Mesodermal cell (in vitro differentiated cells): Measurements from ENCODE around the gene TEX22.

Source experiments
- H3K27ac ChIP-seq: 2 replicates; pipeline ENCODE4 v1.7.0; 2013; ENCODE audit warnings: mild to moderate bottlenecking, low read depth, low read length, moderate library complexity; ENCODE audit not compliant: severe bottlenecking
- H3K36me3 ChIP-seq: 2 replicates; pipeline ENCODE4 v1.7.1; 2013; ENCODE audit warnings: mild to moderate bottlenecking, low read length, moderate library complexity; ENCODE audit not compliant: control insufficient read depth, insufficient read depth
- H3K4me1 ChIP-seq: one replicate; pipeline ENCODE4 v1.7.1; 2013; ENCODE audit warnings: mild to moderate bottlenecking, low read length; ENCODE audit not compliant: insufficient read depth, control insufficient read depth, poor library complexity, severe bottlenecking
- H3K4me3 ChIP-seq: 2 replicates; pipeline ENCODE4 v1.7.0; 2013; ENCODE audit warnings: low read length, control low read depth, mild to moderate bottlenecking; ENCODE audit not compliant: insufficient read depth, poor library complexity, severe bottlenecking; ENCODE audit errors: extremely low read depth
- H3K9me3 ChIP-seq: 2 replicates; pipeline ENCODE4 v1.7.1; 2013; ENCODE audit warnings: mild to moderate bottlenecking, low read length, moderate library complexity; ENCODE audit not compliant: control insufficient read depth
- WGBS, 2 experiments: methylation state at CpG; one replicate each; pipeline ENCODE4 v1.1.5; 2013; ENCODE audit warnings: missing lambda C conversion rate in 2 of 2; ENCODE audit not compliant: insufficient coverage in 2 of 2; 5-methylcytosine and 5-hydroxymethylcytosine counted together

The TEX22 gene

DNA sequence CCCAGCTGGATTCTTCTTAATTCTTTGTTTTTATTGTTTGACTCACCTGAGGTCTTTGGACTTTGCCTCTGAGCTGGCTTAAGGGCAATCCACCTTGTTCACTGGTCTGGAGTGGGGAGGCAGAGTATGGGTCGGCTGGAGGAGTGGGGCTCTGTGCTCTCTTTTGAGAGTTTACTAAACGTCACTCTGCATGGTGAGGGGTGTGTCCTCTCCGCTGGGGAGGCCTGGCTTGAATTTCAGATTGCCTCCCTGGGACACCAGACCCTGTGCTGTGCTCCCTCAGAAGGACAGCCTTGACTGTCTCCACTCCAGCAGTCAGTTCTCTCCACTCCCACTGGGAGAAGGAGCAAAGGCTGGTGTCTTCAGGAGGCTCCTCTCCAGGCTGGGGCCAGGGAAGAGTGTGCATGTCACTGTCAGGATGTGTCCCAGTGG lies 19.4 kb downstream of the TEX22 start:
- 83 to 95% methylated on average over 2 to 3 of the region's 3 CpGs for WGBS, 2 experiments

DNA sequence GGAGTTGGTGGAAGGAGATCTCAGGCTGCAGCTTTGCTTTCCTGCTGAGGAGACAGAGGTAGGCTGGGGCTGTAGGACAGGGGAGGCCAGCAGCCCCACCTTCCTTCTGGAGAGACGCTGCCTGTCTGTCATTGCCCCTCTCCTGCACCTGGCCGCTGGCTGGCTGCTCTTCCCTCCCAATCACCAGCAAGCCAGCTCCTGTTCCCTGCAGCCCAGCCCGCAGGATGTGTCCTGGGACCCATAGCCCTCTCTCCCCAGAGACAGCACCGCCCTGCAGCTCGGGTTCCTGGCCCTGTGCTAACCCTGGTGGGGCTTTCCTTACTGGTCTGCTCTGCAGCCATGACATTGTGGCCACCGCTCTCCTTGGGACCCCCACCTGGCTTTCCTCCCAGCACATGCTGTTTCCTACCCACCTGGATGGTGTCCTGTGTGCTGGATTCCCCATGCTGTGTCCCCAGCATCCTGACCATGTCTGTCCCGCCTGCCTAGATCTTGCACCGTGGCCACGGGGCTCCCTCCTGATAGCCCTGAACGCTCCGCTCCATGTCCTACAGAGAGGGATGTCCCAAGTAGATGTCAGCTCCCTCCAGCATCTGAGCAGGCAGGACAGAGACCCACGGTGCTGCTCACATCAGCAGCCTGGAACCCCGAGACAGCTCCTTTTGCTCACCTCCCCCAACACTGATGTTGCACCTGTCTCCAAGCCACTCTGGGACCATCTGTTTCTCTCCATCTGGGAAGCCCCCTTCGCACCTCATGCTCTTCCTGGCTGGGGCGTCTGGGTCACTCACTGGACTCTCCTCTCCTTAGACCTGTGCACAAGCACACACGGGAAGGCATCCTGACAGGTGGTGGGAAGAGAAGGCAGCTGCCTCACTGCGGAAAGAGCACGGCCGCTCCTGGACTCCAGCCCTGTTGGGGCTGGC lies 20.2 kb downstream of the TEX22 start:
- Histone ChIP-seq H3K4me3 (peak overlapping the region; percentile 55), H3K4me1 (peaks cover 13% of the 10 kb centered on the region), H3K36me3 (peaks cover 9% of the 10 kb centered on the region), H3K9me3 (no peaks in the 10 kb centered on the region), H3K27ac (no peak overlapping the region)
- 88 to 92% methylated on average over 17 to 18 of the region's 19 CpGs for WGBS, 2 experiments

More for the DNA sequence above, 19.4 kb downstream of the TEX22 start:
- Histone ChIP-seq H3K4me1 (peaks cover 13% of the 10 kb centered on the region), H3K36me3 (peaks cover 3% of the 10 kb centered on the region), H3K9me3 (no peaks in the 10 kb centered on the region), H3K4me3 (no peak overlapping the region), H3K27ac (no peak overlapping the region)

DNA sequence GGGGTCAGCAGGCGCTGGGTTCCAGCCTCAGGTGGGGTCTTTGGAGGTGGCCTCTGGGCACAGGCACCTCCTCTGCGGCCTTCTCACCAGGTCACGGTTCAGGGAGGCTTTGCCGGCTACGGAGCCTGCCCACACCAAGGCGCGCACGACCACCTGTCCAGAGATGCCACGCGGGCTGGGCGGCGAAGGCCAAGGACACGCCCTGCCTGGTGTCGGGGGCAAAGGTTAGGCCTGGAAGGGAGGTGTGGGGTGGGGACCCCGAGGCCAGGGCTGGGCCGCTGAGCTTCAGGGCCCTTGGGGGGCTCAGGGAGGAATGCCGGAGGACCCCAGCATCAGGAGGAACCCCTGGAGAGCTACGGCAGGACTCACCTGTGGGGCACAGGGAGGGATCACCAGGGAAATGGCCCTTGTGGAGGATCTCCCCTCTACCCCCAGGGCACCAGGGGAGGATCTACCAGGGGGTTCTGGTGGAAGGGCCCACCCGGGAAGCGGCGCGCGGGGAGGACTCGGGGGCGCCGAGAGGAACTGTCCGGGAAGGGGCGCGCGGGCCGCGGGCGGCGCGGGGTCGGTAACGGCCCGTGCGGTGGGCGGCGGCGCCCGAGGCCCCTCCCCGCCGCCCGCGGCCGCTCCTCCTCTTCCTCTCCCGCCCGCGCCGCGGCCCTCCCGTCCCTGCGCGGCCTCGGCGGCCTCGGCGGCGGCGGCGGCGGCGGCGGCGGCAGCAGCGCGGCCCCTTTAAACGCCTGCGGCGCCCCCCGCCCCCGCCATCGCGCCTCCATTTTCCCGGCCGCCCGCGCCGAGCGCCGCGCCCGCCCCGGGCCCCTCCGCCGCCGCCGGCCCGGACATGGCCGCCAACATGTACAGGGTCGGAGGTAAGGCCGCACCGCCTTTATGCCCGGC lies 21.1 kb downstream of the TEX22 start, which contains the start of gene MTA1:
MTA1 (plus strand) TSS at position 633 of the 897 bp plus-strand sequence; CDS start at position 842, 209 bp downstream.
- peak within 1 kb of the TSS; percentile 45 for H3K27ac ChIP-seq
- 15 to 42% methylated on average over 20 to 59 of the region's 96 CpGs for WGBS, 2 experiments
- H3K4me1 ChIP-seq: peaks cover 12% of the 10 kb centered on the region
- H3K9me3 ChIP-seq: no peaks in the 10 kb centered on the region
- H3K36me3 ChIP-seq: peaks cover 17% of the 10 kb centered on the region
- peak within 1 kb of the TSS; percentile 66 for H3K4me3 ChIP-seq

DNA sequence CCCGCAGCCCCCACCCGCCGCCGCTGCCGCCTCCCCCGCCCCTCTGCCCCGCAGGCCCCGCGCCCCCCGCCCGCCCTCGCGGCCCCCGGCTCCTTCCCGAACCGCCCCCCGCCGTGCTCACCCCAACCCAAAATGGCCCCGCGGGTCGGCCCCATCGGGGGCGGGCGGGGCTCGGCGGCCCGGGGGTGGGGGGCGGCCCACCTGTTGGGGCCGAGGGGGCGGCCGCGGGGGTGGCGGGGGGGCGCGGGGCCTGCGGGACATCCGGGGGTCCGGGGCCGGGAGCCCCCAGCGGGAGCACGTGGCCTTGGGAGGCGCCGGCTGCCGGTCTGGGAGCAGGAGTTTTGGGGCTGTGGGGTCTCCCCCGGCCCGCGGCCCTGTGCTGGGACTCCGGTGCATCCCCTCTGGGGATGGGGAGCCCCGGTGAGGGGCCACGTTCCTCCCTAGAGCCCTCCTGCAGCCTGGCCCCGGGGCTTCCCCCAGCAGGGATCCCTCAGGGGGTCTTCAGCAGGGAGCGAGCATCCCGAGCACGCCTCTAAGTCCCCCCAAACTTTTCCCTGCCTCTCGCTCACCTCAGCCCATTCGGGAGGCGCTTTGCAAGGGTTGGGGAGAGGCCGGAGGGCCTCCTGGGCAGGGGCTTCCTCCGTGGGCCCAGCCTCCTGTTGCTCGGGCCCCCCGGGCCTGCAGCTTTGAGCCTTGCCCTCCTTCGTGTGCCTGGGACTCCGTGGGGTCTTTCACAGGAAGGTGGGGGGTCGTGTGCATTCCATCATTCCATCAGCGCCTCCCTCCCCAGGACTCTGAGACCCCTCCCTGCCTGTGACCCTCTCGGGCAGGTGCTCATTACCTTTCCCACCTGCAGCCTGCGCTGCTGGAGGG lies 22.0 kb downstream of the TEX22 start:
- Histone ChIP-seq H3K36me3 (peaks cover 26% of the 10 kb centered on the region), H3K9me3 (no peaks in the 10 kb centered on the region), H3K4me1 (peaks cover 10% of the 10 kb centered on the region), H3K4me3 (peak overlapping the region; percentile 66), H3K27ac (no peak overlapping the region)
- 6% methylated on average over 23 to 25 of the region's 67 CpGs for WGBS, 2 experiments

DNA sequence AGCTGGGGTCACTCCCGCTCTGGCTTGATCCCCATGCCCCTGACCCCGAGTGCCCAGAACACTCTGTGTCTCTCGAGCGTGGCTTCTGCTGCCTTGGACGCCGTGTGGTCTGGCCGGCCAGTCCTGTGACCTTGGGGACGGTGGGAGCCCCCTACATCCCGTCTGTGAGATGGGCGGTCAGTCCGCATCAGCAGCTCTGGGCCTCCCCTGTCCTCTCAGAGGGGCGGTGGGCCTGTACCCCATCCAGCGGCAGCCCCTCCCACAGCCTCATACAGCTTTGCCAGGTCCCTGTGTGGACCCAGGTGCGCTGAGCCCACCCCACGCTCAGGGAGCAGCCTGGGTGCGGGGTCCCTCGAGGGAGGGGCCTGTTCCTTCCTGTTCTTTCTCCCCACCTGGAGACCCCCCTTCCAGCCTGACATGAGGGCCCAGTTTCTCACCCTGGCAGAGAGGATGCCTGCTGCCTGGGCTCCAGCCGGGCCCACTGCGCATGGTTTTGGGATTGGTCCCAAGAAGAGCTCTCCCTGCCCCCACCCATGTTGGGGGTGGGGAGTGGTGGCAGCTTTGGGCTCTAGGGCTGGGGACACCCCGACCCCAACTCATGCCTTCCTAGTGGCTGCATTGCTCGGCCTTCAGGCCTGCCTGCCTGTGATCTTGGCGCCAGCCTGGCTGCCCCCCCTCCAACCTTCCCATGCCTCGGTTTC lies 22.8 kb downstream of the TEX22 start:
- Histone ChIP-seq H3K9me3 (peaks cover under 1% of the 10 kb centered on the region), H3K27ac (no peak overlapping the region), H3K4me1 (peaks cover 10% of the 10 kb centered on the region), H3K4me3 (peak overlapping the region; percentile 66), H3K36me3 (peaks cover 33% of the 10 kb centered on the region)
- 63 to 71% methylated on average over 16 to 19 of the region's 23 CpGs for WGBS, 2 experiments

DNA sequence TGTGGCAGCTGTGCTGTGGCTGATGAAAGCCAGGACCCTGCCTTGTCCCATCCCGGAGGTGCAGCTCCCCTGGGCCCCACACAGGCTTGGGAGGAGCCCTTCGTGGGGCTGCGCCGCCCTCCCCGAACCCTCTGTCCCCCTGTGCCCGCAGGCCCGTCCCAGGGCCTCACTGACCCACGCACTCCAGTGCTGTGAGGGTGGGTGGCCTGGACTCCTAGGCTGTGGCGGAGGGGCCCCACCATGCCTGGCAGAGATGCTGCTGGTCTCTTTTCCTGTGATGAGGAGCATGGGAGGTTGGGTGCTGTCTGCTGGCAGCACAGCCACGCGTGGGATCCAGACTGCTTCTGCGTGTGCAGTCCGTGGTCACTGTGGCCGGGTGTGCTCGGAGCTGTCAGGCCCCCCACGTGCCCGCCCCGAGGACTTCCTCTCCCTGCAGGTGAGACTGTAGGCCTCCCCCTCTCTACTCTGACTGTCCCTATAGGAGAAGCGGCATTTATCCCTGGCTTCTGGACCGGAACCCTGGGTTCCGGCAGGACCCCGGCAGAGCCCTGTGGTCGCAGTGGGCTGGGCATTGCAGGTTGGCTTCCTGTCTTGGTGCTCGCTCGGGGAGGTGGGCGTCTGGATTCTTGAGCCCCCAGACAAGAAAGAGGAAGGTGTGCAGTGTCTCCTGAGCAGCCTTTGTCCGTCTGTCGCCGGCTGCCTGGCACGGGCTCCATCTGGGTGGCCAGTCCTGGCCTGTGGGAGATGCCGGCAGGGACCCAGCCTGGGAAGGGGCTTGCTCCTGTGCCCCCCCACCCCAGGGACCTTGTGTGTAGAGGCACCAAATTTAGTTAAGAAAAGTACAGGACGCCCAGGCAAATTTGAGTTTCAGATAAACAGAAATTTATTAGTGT lies 23.6 kb downstream of the TEX22 start:
- H3K27ac ChIP-seq: no peak overlapping the region
- peaks cover 9% of the 10 kb centered on the region for H3K9me3 ChIP-seq
- peaks cover 10% of the 10 kb centered on the region for H3K4me1 ChIP-seq
- peaks cover 41% of the 10 kb centered on the region for H3K36me3 ChIP-seq
- WGBS, 2 experiments: 95 to 96% methylated on average over 25 to 30 of the region's 32 CpGs
- no peak overlapping the region for H3K4me3 ChIP-seq

DNA sequence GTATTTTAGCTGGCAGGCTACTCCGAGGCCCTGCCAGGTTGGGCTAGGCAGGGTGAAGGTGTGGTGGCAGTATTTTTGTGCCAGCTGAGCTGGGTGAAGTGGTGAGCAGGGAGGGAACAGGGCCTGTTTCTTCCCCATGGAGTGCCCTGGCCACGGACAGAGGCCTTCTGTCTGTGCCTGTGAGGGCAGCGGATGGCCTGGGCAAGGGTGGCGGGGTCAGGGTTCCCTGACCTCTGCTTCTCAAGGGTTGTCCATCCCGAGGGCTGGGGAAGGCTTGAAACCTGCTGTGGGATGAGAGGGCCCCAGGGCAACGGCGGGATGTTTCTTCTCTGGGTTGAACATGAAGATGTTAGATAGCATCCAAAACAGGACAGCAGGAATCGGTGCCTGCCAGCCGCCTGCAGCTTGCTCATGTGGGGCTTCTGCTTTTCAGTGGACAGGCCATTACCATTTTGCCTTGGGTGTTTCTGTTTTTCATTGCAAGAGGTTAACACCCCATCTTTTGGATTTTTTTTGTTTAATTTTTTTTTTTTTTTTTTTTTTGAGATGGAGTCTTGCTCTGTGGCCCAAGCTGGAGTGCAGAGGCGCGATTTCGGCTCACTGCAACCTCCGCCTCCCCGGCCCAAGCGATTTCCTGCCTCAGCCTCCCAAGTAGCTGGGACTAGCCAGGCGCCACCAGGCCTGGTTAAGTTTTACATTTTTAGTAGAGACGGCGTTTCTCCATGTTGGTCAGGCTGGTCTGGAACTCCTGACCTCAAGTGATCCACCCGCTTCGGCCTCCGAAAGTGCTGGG lies 24.6 kb downstream of the TEX22 start:
- H3K9me3 ChIP-seq: peaks cover 9% of the 10 kb centered on the region
- WGBS, 2 experiments: 86 to 92% methylated on average over 18 to 20 of the region's 21 CpGs
- peaks cover 49% of the 10 kb centered on the region for H3K36me3 ChIP-seq
- H3K4me3 ChIP-seq: no peak overlapping the region
- H3K27ac ChIP-seq: no peak overlapping the region
- H3K4me1 ChIP-seq: peaks cover 10% of the 10 kb centered on the region

DNA sequence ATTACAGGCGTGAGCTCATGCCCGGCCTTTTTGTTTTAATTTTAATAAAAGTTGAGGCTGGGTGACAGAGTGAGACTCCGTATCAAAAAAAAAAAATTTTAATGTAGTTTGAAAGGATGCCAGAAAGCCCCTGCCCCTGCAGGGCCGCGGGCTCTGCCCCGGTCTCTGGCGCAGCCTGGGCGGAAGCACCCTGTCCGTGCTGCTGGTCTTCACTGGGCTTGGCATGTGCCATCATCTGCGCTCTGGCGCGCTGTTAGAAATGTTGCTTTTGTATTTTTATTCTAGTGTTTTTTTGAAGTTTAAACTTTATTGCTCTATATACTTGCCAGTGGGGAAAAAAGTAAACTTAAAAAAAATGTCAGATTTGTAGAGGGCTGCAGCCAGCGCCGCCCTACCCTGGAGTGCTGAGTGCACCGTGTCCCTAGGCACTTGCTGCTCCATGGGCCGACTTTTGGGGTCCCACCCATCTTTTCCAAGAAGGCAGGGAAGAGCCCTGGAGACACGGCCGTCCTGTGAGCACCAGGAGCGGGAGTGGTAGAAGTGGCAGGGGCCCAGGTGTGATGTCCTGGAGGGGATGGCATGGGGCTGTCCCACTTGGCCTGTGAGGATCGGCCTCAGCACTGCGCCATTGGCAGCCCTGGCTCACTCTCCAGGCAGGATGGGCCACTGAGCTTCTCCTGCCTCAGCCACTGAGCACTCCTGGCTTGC lies 25.3 kb downstream of the TEX22 start:
- no peak overlapping the region for H3K4me3 ChIP-seq
- 95 to 97% methylated on average over 17 of the region's 21 CpGs for WGBS, 2 experiments
- no peak overlapping the region for H3K27ac ChIP-seq
- peaks cover 10% of the 10 kb centered on the region for H3K4me1 ChIP-seq
- peaks cover 56% of the 10 kb centered on the region for H3K36me3 ChIP-seq
- H3K9me3 ChIP-seq: peaks cover 9% of the 10 kb centered on the region
